ENCODE data around the gene WDR86.
A peak's percentile ranks its signal among the peaks of the same experiment; 100 is the strongest.

The WDR86 gene

GRCh38 chr7:151389768-151390597, 19.9 kb downstream of the WDR86 start:
- no peak for DNase-seq

GRCh38 chr7:151389096-151389767, 20.6 kb downstream of the WDR86 start:
- no peak for DNase-seq

- DNase-seq: no peak
These were observed 21.4 kb downstream of the WDR86 start for GRCh38 chr7:151388430-151388829.

- no peak for DNase-seq
These were observed 21.9 kb downstream of the WDR86 start for GRCh38 chr7:151388007-151388297.

GRCh38 chr7:151387161-151388006, 22.5 kb downstream of the WDR86 start:
- no peak for DNase-seq

GRCh38 chr7:151386301-151387160, 23.3 kb downstream of the WDR86 start:
- DNase-seq: no peak

- DNase-seq: no peak
These were observed 24.1 kb downstream of the WDR86 start for GRCh38 chr7:151385626-151386300.

- DNase-seq: no peak
These were observed 24.8 kb downstream of the WDR86 start for GRCh38 chr7:151384776-151385625.

- DNase-seq: no peak
These were observed 25.5 kb downstream of the WDR86 start for GRCh38 chr7:151384352-151384697.

- no peak for DNase-seq
These were observed 26.0 kb downstream of the WDR86 start for GRCh38 chr7:151383638-151384351.

GRCh38 chr7:151382079-151382885, 27.6 kb downstream of the WDR86 start:
- DNase-seq: no peak

- peak; percentile 48 for DNase-seq
These were observed 28.3 kb downstream of the WDR86 start for GRCh38 chr7:151381348-151382078.

GRCh38 chr7:151381098-151381347, 28.8 kb downstream of the WDR86 start:
- DNase-seq: no peak

GRCh38 chr7:151380199-151381097, 29.4 kb downstream of the WDR86 start:
- no peak for DNase-seq

- DNase-seq: no peak
These were observed 30.2 kb downstream of the WDR86 start for GRCh38 chr7:151379534-151380198.

- DNase-seq: no peak
These were observed 30.7 kb downstream of the WDR86 start for GRCh38 chr7:151379193-151379520.

GRCh38 chr7:151378496-151379192, 31.2 kb downstream of the WDR86 start:
- no peak for DNase-seq

All from activated naive CD4-positive, alpha-beta T cell treated with anti-CD3 and anti-CD28 coated beads, Interleukin-2, amount 50 U/mL, for 16 hours (primary cell).